Esophagus squamous epithelium (tissue), 4 donors: Measurements from ENCODE around the gene POLN.
"Not testable (repeated sequence)": the region's sequence is repeated elsewhere in the genome, so short reads cannot be mapped to it uniquely, and the experiment has no call there.

Experiments
- CTCF ChIP-seq, 6 experiments: fragments of 450-650 bp in 4 of 6; fragments of 200-600 bp in 2 of 6; sonication (generic) in 2 of 6; IDR thresholded peaks; one replicate each; pipeline ENCODE4 v1.5.1; 2016 to 2019; ENCODE audit warnings: antibody characterized with exemption in 6 of 6, mild to moderate bottlenecking in 4 of 6, moderate library complexity in 4 of 6
- POLR2A ChIP-seq, 4 donors: fragments of 450-650 bp; IDR thresholded peaks; one replicate each; pipeline ENCODE4 v1.6.1; 2017; ENCODE audit warnings: antibody characterized with exemption in 4 of 4, mild to moderate bottlenecking in 4 of 4, moderate library complexity in 3 of 4

GRCh38 chr4:2161092-2161703, 80.7 kb downstream of the POLN start:
- not testable (repeated sequence) for TF ChIP-seq POLR2A, CTCF (IDR thresholded peaks at IDR 0.05)
